Hindlimb muscle (tissue), 1 donor: Measurements from ENCODE around the gene SMIM36. TPM values are rescaled to one million over a fixed set of nuclear protein-coding genes. Genes with fewer than 3 reads are reported as not detected.
"Not testable (repeated sequence)": the region's sequence is repeated elsewhere in the genome, so short reads cannot be mapped to it uniquely, and the experiment has no call there.

Experiments
- DNase-seq: peaks from one replicate; pipeline ENCODE4 v3.0.0-alpha.2; 2013
- polyA plus RNA-seq: library from polyadenylated mRNA; unstranded; fragments of 120-200 nt; gene quantifications from one replicate; pipeline ENCODE4 v1.2.1, GENCODE V29; 2013; ENCODE audit not compliant: insufficient read length

Gene SMIM36
- polyA plus RNA-seq, 1 donor, result 0.09 TPM

DNA sequence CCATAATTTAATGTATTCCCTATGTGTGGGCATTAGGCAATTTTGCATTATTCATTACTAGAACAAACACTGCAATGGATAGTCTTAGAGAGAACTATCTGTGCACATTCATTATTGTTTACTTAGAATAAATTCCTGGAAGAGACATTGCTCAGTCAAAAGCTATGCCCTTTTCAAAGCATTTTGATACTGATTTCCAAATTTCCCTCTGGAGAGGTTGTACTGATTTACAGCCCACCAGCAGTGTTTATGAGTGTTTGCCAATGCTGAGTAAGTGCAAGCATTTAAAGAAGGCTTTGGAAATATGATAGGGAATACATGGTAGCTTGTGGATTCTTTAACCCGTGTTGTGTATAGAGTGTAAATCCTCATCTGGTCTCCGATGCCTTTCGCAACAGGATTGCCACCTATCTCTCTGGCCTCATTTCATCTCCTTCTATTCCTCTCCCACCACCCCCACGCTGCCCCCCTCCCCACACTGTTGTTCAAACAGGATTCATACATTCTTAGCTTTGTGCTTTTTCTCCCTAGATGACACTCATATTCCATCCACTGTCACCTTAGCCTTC, 56.3 kb downstream of the SMIM36 start:
- no peak for DNase-seq

DNA sequence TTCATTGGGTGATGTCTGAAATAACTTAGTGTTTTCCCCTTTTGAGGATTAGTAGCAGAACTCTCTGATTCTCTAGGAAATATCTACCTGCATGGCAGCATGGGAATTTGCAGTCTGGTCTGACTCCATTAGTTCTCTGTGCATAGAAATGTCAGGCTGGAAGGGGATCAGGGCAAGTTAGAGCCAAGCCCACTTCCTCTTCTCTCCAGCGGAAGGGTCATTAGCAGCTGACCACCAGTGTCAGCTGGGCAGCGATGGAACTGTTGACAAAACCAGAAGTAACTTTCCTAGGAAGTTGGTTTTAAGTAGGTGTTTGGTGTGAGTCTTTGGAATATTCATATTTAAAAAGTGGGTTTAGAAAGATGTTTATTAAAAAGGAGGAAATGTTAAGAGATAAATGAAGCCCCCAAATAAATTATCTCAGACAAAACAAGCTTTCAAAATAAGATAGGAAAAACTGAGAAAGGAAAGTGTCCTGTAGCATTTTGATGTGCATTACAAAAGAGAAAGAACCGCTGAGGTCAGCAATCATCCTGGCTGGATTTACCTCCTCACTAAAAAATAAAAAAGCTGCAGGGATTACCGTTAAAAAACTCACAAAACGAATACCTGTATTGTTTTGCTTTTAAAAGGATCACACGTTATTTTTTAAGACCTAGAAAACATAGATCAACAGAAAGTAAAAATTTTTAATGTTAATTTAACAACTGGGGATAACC, 57.3 kb downstream of the SMIM36 start:
- no peak for DNase-seq

DNA sequence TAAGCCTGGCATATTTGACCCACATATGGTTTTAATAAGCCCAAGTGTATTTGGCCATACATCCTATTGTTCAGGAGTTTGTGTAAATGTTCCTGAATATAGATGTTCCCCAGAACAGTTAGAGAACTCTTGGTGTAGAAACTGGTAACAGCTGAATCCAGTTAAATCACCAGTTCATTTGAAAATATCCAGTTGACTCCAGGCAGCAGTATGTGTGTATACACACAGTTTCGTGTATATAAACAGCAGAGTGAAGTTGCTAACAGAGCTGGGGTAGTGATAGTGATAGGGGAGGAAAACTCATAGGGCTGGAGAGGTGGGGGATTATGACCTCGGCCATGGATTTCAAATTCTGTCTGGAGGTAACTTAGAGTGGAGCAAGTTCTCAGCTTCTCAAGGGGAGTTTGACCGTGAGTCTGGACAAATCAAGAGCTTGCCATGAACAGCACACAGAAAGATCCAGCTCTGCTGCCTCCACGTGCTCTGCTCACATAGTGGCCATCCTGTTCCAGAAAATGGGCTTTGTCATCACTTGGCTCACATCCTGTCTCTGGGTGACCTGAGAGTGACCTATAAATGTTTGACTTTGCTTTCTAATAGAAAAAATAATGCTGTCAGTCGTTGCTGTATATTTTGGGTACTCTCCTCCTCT, 59.0 kb downstream of the SMIM36 start:
- peak; percentile 24 for DNase-seq

DNA sequence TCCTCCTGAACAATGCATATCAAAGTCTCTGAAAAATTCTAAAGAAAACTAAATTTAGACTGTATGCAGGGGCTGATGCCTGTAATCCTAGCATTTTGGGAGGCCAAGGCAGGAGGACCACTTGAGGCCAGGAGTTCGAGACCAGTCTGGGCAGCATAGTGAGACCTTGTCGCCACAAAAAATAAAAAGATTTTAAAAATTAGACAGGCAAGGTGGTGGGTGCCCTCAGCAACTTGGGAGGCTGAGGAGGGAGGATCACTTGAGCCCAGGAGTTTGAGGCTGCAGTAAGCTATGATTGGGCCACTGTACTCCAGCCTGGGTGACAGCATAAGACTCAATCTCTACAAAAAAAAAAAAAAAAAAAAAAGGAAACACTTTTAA, 59.5 kb downstream of the SMIM36 start:
- no peak for DNase-seq

DNA sequence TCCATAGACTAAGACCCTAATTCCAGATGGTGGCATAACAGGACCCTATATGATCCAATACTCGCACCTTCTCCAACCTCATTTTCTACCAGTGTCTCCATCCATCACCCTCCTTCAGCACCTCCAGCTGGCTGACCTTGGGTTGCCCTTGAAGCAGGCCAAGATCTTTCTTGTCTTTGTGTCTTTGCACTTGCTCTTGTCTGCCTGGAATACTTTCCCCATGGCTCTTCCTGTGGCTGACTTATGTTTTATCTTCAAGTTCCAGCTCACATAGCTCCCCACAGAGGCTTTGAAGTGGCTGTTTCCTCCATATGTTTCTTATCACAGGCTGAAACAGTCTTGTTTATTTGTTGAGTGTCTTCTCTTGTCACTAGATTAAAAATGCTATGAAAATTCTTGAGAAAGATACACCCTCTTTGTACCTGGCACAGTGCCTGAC, 60.0 kb downstream of the SMIM36 start:
- no peak for DNase-seq

DNA sequence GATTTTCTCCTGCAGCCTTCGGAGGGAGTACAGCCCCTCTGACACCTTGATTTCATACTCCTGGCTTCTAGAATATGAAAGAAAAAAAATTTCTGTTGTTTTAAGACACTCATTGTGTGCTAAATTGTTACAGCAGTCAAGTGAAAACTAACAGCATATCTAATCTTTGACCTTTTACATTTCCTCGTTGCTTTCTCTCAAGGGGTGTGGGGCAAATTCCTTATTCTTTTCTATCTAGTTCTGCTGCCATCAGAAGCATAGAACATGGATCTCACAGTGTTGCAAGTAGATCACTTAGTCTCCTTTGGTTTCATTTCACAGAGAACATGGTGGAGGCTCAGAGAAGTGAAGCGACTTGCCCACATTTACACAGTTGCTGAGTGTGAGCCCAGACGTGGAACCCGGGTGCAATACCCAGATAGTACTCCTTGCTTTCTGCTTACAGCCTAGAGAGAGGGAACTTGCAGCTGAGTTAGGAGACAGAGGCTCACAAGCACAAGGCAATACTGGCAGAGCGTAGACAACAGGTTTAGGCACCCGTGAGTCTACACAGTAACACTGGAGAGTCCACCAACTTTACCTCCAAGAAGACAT, 60.9 kb downstream of the SMIM36 start:
- no peak for DNase-seq

DNA sequence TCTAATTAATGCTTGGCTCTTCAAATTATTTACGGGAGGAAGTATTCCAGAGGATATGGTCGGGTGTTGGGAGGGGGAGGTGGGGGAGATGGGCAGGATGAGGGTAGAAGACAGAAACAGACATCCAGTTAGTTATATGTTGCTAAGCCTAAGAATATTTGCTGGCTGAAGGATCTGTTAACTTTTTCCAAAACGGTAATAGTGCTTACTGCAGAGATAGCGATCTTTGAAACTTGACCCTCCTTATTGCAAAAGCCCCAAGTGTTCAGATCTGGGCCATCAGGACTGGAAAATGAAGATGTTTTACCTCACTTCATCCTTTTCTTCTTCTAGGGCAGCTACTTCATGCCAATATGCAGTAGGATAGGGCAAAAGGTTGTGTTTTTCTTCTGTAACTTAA, 62.6 kb downstream of the SMIM36 start:
- no peak for DNase-seq

DNA sequence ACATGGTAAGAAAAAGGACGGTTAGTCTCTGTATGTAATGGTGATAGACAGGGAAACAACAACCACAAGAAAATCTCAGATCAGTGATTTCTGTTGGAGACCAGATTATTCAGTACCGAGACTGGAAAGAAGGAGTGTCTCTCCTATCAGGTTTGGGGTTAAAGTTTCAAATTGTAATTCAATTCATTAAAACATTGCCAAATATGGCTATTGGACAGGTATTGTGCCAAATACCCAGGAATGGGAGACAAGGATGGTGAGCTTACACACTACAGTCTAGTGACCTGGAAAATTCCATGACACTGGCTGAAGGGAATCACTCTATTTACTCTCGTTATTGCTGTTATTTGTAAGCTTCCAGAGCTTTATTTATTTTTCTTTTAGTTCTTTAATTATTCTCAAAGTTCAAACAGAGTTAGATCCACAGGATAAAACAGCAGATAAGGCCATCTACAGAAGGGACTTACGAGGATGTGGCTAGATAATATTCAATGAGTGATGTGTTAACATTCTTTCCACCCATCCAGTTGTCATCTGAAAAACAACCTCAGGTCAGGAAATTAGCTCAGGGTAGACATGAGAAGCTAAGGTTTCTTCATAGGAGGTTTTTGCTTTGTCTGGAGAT, 64.6 kb downstream of the SMIM36 start:
- DNase-seq, result no peak

DNA sequence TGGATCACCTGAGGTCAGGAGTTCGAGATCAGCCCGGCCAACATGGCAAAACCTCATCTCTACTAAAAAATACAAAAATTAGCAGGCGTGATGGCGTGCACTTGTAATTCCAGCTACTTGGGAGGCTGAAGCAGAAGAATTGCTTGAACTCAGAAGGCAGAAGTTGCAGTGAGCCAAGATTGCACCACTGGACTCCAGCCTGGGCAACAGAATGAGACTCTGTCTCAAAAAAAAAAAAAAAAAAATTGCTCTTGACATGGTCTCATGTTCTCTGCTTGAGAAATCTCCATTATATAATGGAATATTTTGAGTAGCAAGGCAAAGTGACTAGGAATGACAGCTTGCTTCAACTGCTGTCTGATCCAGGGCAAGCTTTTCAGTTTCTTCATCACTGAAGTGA, 65.2 kb downstream of the SMIM36 start:
- DNase-seq, result not testable (repeated sequence)

DNA sequence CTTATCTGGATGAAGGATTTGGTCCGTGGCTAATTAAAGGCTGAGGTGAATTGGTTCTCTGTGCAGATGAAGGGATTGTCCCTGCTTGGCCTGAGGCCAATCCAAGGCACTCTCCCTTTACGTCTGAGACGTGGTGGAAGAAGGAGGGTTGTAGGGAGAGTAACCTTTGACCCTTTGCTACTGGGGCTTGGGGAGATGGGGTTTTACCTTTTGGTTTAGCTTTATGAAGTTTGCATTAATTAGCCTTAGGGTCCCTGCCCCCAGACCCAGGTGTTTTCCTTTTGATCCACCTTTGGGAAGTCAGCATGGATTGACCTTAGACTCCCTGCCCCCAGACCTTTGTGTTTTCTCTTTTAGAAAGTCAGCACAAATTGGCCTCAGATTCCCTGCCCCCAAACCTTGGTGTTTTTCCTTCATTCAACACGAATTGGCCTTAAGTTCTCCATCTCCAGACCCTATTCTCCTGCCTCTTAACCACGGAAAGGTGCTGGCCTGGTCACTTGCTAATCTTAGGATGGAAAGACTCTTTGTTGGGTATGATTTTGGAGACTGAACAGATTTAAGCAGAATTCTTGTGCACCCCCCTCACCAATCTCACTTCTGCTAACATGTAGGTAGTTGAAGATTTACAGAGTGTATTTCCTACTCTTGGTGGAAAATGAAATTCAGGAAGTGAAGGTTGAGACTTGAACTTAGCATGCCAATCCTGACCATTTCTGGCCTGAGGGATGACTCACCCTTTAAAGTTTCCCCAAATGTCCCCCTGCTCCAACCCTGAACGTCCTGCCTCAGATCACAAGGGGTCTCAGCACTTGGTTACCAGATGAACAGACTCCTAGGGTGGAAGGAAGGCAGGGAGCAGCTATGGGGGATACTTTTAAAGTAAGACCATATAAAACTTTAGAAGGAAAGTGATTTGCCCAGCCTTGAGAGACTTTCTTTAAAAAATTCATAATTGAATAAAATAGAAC, 66.5 kb downstream of the SMIM36 start:
- no peak for DNase-seq

DNA sequence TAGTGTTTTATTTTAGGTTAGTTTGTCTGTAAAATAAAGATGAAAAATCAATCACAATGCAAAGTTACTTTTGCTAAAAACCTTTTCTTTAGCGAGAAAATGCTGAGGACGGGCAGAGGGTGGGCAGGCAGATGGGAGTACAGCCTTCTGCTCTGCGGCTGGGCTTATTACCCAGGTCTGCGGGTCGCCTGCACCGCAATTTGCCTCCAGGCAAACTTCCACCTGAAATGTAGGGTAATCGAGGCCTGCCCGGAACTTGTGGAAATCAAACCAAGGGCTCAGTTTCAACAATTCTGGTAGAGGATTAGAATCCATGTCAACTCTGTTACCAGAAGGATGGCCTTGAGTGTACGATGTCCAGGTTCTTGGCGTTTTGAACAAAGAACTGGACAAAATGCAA, 67.3 kb downstream of the SMIM36 start:
- no peak for DNase-seq

DNA sequence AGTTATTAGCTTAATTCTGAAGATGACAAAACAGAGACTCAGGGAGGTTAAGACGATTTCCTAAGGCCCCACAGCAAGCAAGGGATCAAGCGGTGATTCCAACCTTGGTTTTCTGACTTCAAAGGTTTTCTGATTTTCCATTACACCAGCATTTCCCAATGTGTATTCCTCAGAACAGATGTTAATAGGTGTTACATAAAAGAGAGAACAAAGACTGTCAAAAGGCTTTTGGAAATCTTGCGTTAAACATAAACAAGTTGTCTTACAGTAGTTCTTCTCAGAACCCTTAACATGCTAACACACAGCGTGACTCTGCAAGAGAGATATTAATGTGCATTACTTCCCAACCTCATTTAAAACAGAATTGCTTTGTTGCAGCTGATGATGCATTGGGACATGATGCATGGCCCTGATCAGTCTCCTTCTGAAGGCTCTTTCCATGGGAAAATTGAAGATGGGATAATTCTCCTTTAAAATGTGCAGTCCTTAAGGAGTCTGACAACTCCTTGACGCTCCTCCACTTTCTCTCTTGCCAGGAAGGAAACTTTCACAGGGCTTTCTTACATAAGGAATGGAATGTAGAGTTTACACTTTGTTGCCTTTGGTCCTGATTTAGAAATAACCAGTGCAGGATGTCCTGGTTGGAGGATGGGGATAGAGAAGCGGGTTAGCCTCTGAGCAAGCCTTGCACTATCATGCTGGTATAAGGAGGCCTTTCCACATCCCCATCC, 68.1 kb downstream of the SMIM36 start:
- no peak for DNase-seq

DNA sequence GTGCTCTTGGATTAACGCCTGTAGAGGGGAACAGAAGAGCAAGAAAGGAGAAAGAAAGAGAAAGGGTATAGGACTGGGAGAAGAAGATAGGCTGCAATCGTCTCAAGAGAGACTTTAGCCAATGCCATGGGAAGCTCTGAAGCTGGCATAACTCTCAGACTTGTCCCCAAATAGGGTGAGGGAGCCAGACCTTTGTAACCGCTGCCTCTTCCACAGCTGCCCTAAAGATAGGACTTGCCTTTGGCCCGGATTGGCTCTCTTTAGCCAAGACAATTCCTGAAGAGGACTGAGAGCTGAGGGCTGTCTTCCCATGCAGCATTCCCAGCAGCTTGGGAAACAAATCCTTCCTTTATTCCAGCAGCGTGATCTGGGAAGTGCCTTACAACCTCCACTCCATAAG, 68.8 kb downstream of the SMIM36 start:
- no peak for DNase-seq

DNA sequence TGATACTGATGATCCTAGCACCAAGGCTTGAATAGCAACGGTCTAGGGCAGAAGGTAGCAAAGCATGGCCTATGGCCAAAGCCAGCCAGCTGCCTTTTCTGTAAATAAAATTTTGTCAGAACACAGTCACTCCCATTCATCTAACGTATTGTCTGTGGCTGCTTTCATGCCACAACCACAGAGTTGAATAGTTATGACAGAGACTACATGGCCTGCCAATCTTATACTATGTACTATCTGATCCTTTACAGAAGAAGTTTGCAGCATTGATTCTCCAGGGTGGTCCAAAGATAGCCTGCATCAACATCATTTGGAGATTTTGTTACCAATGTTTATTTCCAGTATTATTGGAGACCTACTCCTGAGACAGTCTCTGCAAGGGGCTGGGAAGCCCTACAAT, 69.7 kb downstream of the SMIM36 start:
- DNase-seq, result no peak

DNA sequence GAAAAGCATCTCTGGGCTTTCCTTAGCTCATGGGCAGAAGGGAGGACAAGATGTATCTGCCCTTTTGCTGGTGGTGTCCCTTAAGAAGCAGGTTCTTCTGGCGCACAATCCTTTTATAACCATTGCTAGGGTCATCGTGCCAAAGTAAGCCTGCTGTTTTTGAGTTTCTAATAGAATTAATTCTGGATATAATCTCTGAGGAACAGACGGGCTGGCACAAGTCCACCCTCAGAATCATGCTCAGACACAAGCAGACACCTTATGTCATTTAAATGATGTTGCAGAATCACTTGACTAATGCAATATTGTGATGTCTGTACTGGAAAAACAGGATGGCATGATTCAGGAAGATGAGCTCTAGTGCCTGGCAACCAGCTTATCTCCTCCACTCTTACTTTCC, 70.9 kb downstream of the SMIM36 start:
- DNase-seq, result no peak

DNA sequence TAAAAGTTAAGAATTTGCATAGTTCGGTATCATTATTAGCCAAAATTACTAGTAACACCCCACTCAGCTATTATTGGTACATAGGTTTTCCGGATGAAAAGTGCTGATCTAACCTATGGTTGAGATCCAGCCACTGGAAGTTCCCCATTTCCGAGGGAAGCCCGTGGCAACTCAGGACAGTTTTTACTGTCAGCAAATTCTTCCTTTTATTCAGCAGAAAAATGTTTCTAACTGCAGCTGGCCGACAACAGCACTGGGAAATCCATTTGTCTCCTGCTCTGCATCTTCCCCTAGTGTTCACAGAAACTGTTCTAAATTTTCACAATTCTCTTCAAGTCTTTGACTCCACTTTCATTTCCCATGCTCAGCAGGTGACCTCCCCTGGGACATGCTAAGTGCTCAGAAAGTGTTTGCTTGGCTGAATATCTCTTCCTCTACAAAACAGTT, 74.1 kb downstream of the SMIM36 start:
- DNase-seq, result no peak

DNA sequence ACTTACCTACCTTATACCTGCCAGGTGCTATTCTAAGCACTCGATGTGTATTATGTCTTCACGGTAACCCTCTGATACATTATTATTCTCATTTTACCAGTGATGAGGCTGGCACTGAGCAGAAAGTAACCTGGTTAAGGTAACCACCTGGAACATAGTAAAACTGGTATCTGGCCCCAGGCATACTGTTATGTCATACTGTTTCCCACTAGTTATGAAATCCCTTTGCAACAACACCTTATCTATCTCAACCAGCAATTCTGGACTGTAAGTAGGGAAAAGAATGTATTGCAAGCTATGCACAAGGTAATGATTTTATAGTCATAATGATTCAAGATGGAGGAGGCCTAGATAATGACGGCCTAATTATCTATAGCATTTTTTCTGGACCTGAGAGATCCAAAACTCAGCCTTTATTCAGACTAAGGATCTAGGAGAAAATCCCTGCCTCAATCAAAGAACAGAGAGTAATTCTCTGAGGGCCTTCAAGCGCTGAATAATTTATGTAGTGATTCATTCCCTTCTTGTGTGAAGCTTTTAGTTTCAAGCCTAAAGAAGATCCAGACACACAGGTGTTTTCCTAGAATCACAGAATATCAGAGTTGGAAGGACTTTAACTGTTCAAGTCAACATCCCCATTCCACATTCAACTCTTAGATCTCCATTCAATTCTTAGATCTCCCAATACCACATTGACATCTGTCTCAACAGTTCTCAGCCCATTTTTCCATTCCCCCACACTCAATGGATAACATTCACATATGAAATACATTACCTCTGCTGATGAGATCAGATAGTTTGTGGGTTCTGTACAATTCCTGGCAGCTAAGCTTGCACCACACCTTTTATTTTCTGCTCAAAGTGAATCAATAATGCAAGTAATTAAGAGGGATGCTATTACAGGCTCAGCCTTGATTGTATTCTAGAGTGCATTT, 74.8 kb downstream of the SMIM36 start:
- no peak for DNase-seq

DNA sequence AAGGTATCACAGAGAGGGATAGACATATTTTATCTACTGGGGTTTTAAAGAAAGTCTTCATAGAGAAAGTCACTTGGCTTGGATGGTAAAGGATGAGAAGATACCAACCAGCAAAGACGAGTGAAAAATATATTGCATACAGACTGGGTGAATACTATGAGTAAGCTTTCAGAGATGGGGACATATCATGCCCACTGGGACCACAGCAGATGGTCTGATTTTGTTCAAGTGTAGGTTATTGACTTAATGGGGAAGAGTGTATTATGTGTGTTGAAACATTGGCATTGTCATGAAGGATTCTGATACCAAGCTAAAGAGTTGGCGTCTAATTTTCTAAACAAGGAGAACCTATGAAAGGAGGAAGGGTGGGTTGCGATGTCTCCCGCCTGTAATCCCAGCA, 75.8 kb downstream of the SMIM36 start:
- DNase-seq, result no peak

DNA sequence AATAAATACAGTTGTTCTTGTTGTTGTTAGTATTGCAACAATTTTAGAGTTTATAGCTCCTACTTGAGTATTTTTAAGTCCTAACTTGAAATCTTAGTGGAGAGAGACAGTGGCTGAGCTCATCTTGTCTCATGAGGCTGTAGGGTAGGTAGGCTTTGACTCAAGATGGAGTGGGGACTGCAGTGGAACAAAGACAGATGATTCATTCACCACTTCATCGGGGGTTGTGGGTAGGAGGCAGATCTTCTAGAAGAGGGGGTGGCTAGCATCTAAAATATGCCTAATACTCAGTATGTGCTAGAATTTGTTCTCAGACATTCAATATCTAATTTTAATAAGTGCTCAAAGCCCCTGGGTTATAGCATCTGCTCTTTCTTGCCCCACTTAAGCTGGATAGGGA, 76.5 kb downstream of the SMIM36 start:
- no peak for DNase-seq
